ENCODE data around the gene USP25.

The USP25 gene

DNA sequence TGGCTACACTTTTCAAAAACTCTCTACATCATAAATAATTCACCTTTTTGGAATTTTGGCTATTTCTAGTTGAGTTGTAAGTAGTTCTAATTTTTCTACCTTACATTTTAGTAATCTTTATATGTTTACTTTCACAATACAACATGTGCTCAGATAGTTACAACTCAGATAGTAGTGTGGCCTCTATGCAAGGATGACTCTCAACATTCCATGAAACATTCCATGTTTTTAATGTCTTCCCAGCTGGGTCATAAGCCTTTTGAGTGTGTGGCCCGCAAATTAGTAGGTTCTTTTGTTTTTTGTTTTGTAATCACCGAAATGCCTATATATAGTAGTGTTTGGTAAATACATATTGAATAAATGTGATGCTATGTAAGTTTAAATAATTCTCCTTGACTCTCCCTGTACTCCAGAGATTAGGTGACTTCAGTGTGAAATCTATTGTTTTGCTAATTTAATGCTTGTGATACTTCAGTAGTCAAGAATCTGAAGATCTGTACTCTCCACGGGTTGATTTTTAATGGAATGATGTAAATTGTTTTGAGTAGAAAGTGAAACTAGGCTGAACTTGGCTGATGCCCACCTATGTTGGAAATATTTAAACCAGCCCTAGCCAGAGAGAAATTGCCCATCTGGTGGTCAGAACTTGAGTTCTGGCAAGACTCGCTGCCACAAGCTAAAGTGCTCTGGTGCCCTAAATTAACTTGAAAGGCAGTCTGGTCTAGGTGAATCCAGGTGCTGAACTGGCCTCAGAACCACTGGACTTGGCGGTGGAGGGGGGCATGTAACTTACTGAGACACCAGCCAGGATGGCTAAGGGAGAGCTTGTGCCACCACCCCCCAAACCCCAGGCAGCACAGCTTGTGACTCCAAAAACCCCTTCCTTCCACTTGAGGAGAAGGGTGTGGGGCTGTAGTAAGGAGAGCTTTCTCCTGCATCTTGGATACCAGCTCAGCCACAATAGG lies 165.6 kb downstream of the USP25 start:
- Histone ChIP-seq H3K36me3 (replicated peaks) (no peaks in the 10 kb centered on the region), H3K27ac (no peak overlapping the region), H3K4me3 (ENCODE audit: low read depth, low read length) (no peak overlapping the region), H3K27me3 (replicated peaks) (no peaks in the 10 kb centered on the region)
- in situ Hi-C loops (cut with HindIII; ENCODE audit: low pct_ligation_motif_present, low sequenced_read_pairs), result no loop called here
- TF ChIP-seq, protein P1, sequence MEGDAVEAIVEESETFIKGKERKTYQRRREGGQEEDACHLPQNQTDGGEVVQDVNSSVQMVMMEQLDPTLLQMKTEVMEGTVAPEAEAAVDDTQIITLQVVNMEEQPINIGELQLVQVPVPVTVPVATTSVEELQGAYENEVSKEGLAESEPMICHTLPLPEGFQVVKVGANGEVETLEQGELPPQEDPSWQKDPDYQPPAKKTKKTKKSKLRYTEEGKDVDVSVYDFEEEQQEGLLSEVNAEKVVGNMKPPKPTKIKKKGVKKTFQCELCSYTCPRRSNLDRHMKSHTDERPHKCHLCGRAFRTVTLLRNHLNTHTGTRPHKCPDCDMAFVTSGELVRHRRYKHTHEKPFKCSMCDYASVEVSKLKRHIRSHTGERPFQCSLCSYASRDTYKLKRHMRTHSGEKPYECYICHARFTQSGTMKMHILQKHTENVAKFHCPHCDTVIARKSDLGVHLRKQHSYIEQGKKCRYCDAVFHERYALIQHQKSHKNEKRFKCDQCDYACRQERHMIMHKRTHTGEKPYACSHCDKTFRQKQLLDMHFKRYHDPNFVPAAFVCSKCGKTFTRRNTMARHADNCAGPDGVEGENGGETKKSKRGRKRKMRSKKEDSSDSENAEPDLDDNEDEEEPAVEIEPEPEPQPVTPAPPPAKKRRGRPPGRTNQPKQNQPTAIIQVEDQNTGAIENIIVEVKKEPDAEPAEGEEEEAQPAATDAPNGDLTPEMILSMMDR (IDR thresholded peaks at IDR 0.05; ENCODE audit: low read depth, low read length, missing control alignments), result no peak
- no peak for DNase-seq

- TF ChIP-seq, protein P1 (IDR thresholded peaks at IDR 0.05; ENCODE audit: low read depth, low read length, missing control alignments), result no peak
- Histone ChIP-seq H3K27ac (no peak overlapping the region), H3K27me3 (replicated peaks) (no peaks in the 10 kb centered on the region), H3K4me3 (ENCODE audit: low read depth, low read length) (no peak overlapping the region), H3K36me3 (replicated peaks) (no peaks in the 10 kb centered on the region)
- DNase-seq, result no peak
- in situ Hi-C loops (cut with HindIII; ENCODE audit: low pct_ligation_motif_present, low sequenced_read_pairs), result no loop called here
Measured at GRCh38 chr21:15896501-15896900, 166.7 kb downstream of the USP25 start.

- no peaks in the 10 kb centered on the region for H3K27me3 ChIP-seq (replicated peaks)
- DNase-seq, result no peak
- no peak overlapping the region for H3K4me3 ChIP-seq (ENCODE audit: low read depth, low read length)
- H3K27ac ChIP-seq, result no peak overlapping the region
- TF ChIP-seq, protein P1 (IDR thresholded peaks at IDR 0.05; ENCODE audit: low read depth, low read length, missing control alignments), result no peak
- H3K36me3 ChIP-seq (replicated peaks), result no peaks in the 10 kb centered on the region
- in situ Hi-C loops (cut with HindIII; ENCODE audit: low pct_ligation_motif_present, low sequenced_read_pairs), result no loop called here
Measured at GRCh38 chr21:15904389-15904788, 174.6 kb downstream of the USP25 start.

GRCh38 chr21:15908187-15908586 lies 178.4 kb downstream of the USP25 start:
- Histone ChIP-seq H3K4me3 (ENCODE audit: low read depth, low read length) (no peak overlapping the region), H3K36me3 (replicated peaks) (no peaks in the 10 kb centered on the region), H3K27me3 (replicated peaks) (no peaks in the 10 kb centered on the region), H3K27ac (no peak overlapping the region)
- TF ChIP-seq, protein P1 (IDR thresholded peaks at IDR 0.05; ENCODE audit: low read depth, low read length, missing control alignments), result no peak
- DNase-seq, result peak; percentile 46
- in situ Hi-C loops (cut with HindIII; ENCODE audit: low pct_ligation_motif_present, low sequenced_read_pairs), result no loop called here

GRCh38 chr21:15928196-15928595 lies 198.4 kb downstream of the USP25 start:
- H3K36me3 ChIP-seq (replicated peaks), result no peaks in the 10 kb centered on the region
- no peak for DNase-seq
- TF ChIP-seq, protein P1 (IDR thresholded peaks at IDR 0.05; ENCODE audit: low read depth, low read length, missing control alignments), result no peak
- no peak overlapping the region for H3K4me3 ChIP-seq (ENCODE audit: low read depth, low read length)
- no peak overlapping the region for H3K27ac ChIP-seq
- no peaks in the 10 kb centered on the region for H3K27me3 ChIP-seq (replicated peaks)
- in situ Hi-C loops (cut with HindIII; ENCODE audit: low pct_ligation_motif_present, low sequenced_read_pairs), result no loop called here
